ENCODE results near the gene C9orf50.

Gene C9orf50

DNA sequence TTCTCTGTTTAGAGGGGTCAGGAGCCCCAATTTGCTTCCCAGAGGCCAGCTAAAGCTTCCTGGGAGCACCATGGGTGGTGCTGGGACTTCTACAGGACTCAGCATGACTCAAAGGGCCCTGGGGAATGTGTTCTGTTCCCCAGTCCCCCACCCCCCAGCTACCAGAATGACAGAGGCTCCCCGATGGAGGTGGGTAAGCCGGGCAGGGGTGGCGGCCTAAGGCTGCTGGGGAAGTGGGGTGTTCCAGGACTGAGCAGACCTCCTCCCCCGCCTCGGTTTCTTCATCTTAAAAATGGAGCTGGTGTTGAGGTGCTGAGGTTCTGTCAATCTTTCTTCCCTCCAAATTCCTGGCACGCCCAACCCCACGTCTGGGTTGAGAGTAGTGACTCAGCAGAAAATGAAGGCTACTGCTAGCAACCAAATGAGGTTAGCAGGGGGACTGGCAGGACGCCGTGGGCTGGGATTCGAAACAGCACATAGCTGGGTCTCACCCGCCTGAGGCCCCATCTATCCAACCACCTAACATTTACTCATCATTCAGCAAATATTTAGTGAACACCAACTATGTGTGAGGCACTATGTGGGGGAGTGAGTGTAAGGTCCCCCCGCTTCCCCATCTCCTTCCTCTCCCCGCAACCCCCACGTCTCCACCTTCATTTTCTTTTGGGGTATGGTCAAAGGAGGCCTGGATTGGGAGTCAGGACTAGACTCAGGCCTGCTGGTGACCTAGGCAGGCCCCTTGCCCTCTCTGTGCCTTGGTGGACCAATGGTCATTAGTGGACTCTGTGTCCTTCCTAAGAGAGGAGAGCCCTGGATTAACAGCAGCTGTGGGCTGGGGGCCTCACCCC lies 50.2 kb downstream of the C9orf50 start:
- no peak for DNase-seq (ENCODE audit: low read depth)

DNA sequence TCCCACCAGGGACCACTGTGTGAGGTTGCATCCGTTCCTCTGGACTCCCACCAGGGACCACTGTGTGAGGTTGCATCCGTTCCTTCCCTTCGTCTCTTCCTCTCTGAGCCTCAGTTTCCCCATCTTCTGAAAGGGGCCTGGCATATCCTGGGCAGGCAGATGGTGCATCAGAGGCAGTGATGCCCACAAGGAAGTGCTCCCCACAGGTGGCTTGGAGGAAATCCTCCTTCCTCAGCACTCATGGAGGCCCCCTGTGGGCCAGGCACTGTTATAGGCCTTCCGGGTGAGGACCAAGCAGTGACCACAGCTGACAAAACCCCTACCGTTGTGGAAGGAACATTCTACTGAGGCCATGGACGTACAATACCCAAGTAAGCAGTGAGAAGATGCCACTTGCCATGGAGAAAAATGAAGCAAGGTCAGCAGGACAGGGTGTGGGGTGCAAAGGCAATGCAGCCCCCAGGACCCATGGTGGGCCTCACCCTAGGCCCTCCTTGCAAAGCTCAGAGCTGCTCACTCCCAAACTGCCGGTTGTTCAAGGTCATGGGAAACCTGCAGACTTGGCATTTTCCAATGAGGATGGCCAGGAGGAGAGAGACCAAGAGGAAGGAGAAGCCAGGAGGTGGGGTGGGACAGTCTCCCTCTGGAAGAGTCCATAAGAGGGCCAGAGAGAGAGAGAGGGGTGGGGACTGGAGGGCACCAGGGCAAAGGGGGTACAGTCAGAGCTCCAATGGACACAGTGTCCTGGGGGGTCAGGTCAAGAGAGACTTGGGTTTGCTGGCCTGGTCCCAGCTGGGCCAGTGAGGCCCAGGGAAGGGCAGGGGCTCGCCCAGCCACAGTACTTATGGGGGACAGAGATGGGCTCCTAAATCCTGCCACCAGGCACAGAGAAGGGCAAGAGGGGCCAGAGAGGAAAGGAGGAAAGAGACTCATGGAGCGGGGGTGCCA lies 51.1 kb downstream of the C9orf50 start:
- DNase-seq (ENCODE audit: low read depth), result no peak

DNA sequence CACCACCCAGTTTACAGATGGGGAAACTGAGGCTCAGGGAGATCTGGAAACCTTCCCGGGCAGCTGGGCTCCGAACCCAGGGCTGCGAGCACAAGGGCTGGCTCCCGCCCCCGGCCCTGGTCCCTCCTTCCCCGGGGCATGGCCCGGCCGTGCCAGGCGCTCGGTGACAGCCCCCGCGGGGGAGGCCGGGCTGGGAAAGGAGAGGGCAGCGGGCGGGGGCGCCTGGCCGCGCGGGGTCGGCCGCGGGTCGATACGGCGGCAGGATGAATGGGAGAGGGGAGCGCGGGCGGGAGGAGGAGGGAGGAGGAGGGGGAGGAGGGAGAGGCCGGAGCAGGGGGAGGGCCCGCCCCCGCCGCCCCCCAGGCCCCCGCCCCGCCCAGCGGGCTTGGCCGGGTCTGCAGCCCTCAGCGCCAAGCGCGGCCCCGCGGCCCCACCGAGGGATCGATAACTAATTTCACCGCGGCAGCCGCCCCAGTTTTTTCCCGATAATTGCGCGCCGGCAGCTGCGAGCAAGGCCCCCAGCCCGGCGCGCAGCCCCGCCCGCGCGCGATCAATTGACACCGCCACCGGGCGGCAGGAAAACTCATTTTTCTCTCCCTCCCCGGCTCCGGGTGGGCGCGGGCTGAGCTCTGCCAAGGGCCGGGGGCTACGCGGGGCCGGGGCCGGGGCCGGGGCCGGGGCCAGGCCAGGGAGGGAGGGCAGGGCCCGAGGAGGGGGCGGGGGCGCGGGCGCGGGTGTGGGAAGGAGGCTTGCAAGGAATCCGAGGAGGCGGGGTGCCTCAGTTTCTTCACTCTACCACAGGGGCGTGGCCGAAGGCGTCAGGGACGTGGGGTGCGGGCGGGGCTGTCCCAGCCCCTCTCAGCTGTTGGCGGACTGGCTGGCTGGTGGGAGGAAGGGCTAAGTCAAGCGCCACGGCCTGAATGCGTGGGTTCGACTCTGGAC lies 52.1 kb downstream of the C9orf50 start:
- no peak for DNase-seq (ENCODE audit: low read depth)

DNA sequence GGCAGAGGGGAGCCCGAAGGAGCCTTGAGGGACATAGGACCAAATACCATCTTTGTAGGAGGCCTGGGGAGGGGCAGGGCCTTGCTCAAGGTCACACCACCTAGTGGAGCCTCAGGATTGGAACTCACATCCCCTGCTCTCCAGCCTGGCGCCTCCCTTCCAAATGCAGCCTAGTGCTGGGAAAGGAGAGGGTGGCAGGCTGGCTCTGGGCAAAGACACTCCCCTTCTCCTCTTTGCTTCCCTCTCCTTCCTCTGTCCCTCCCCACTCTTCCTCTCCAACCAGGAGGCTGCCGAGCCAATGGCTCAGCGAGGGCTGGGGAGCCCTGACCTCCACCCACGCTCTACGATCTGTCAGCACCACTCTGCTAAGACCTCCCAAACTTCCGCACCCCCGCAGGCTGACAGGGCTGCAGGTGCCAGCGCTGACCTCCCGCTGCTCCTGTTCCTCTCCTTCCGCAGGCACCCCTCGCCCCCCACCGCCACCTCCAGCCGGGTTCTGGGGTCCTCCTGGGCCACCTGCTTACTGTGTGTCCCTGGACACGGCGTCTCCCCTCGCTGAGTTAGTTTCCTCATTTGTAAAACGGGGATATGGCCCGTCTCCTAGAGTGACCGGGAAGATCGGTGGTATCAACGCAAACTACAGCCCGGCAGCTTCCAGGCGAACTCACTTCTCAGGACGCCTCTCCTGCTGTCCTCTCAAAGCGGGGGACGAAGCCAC lies 52.9 kb downstream of the C9orf50 start:
- DNase-seq (ENCODE audit: low read depth), result no peak

DNA sequence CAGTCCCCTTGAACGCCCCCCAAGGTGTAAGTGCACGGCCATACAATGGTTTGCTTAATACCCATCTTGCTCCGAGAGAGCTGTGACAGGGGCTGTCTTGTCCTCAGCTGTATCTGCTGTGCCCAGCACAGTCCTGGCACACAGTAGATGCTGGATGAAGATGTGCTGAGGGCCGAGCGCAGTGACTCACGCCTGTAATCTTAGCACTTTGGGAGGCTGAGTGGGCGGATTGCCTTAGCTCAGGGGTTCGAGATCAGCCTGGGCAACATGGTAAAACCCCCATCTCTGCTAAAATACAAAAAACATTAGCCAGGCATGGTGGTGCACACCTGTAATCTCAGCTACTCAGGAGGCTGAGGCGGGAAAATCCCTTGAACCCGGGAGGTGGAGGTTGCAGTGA lies 53.6 kb downstream of the C9orf50 start:
- DNase-seq (ENCODE audit: low read depth), result no peak

- no peak for DNase-seq (ENCODE audit: low read depth)
Measured at GRCh38 chr9:129566563-129567266, 54.2 kb downstream of the C9orf50 start.

- DNase-seq (ENCODE audit: low read depth), result no peak
Measured at GRCh38 chr9:129562917-129563316, 58.0 kb downstream of the C9orf50 start.

DNA sequence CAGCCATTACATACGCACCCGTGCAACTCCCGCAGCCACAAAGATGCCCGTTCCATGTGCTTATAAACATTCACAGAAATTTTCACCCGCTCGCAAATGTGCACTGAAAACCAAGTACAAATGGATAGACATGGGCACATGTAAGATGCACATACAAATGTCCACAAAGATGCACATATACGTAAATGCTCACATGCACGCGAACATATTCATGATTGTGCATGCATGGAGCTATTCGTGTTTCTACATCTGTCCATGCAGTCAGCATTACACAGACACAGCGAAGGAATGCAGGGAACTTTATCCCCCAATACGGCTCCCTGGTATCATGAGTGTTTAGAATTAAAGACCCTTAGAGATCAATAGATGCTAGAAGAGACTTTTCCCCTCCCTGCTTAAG lies 58.4 kb downstream of the C9orf50 start:
- DNase-seq (ENCODE audit: low read depth), result no peak

Measured in activated T-cell treated with anti-CD3 and anti-CD28 coated beads for 24 hours (primary cell).